ENCODE results near the gene RAD51B.

GRCh38 chr14:68707482-68707881 lies 887.9 kb downstream of the RAD51B start:
- TF ChIP-seq, protein P1, sequence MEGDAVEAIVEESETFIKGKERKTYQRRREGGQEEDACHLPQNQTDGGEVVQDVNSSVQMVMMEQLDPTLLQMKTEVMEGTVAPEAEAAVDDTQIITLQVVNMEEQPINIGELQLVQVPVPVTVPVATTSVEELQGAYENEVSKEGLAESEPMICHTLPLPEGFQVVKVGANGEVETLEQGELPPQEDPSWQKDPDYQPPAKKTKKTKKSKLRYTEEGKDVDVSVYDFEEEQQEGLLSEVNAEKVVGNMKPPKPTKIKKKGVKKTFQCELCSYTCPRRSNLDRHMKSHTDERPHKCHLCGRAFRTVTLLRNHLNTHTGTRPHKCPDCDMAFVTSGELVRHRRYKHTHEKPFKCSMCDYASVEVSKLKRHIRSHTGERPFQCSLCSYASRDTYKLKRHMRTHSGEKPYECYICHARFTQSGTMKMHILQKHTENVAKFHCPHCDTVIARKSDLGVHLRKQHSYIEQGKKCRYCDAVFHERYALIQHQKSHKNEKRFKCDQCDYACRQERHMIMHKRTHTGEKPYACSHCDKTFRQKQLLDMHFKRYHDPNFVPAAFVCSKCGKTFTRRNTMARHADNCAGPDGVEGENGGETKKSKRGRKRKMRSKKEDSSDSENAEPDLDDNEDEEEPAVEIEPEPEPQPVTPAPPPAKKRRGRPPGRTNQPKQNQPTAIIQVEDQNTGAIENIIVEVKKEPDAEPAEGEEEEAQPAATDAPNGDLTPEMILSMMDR (IDR thresholded peaks at IDR 0.05; ENCODE audit: poor library complexity) = no peak
- TF ChIP-seq EZH2 (IDR thresholded peaks at IDR 0.05; ENCODE audit: borderline replicate concordance) (no peak), EZH2phosphoT487 (IDR thresholded peaks at IDR 0.05; ENCODE audit: low read depth, severe bottlenecking, unreplicated experiment) (no peak)

All from hepatocyte (in vitro differentiated cells).